Colonic mucosa (tissue), 4 donors: ENCODE measurements around the gene KLRC1. TPM values are rescaled to one million over a fixed set of nuclear protein-coding genes. Genes with fewer than 3 reads are reported as not detected.

Experiments used
- DNase-seq: peaks from one replicate; pipeline ENCODE4 v3.0.0-alpha.2; 2020
- H3K27ac ChIP-seq: fragments of 200-600 bp; one replicate; pipeline ENCODE4 v1.8.0; 2021
- H3K27me3 ChIP-seq: fragments of 200-600 bp; one replicate; pipeline ENCODE4 v1.8.0; 2021
- H3K36me3 ChIP-seq: fragments of 200-600 bp; one replicate; pipeline ENCODE4 v1.8.0; 2021
- H3K4me1 ChIP-seq: fragments of 200-600 bp; one replicate; pipeline ENCODE4 v1.8.0; 2021; ENCODE audit warnings: mild to moderate bottlenecking
- H3K4me3 ChIP-seq: fragments of 200-600 bp; one replicate; pipeline ENCODE4 v1.8.0; 2021
- H3K9ac ChIP-seq, 2 donors: one replicate each; pipeline ENCODE4 v1.7.0; 2013; ENCODE audit warnings: control low read depth in 2 of 2, low read depth in 2 of 2, low read length in 2 of 2
- H3K9me3 ChIP-seq: fragments of 200-600 bp; one replicate; pipeline ENCODE4 v1.8.0; 2021
- CTCF ChIP-seq: fragments of 200-600 bp; IDR thresholded peaks from one replicate; pipeline ENCODE4 v1.8.0; 2022; ENCODE audit warnings: antibody characterized with exemption, mild to moderate bottlenecking
- intact Hi-C: fragments of 100-400 bp; cut with DNase I; formaldehyde crosslinking; loops from one replicate; pipeline ENCODE4 v1.14.1; 2022
- total RNA-seq, 2 donors: library from RNA; stranded (reverse); fragmentation: NEBNext Ultra II Directional in 1 of 2; extraction: Animal tissue kit (Norgen Biotek cat#: 25700) in 1 of 2; gene quantifications; one replicate each; pipeline ENCODE4 v1.2.1, GENCODE V29; 2021
- donor health status: healthy.
- donor health status: DM: no; HTN: no; CAD: no.
- donor health status: DM: no; HTN: no; CAD: no.

The KLRC1 gene
- total RNA-seq, 2 donors from 2014 or later = 1.0 to 1.3 TPM

- H3K36me3 ChIP-seq = no peaks in the 10 kb centered on the region
- no peaks in the 10 kb centered on the region for H3K4me1 ChIP-seq
- no peak overlapping the region for H3K9ac ChIP-seq
- H3K4me3 ChIP-seq = no peak overlapping the region
- no peak overlapping the region for H3K27ac ChIP-seq
- H3K9me3 ChIP-seq = no peaks in the 10 kb centered on the region
- intact Hi-C loops = no loop called here
- TF ChIP-seq CTCF = no peak
- no peak for DNase-seq
- no peaks in the 10 kb centered on the region for H3K27me3 ChIP-seq
Measured at GRCh38 chr12:10469701-10470100, 16.5 kb upstream of the KLRC1 start.

- Histone ChIP-seq H3K36me3 (no peaks in the 10 kb centered on the region), H3K9me3 (no peaks in the 10 kb centered on the region), H3K27ac (no peak overlapping the region), H3K4me1 (no peaks in the 10 kb centered on the region), H3K27me3 (no peaks in the 10 kb centered on the region), H3K4me3 (no peak overlapping the region), H3K9ac (no peak overlapping the region)
- intact Hi-C loops = no loop called here
- DNase-seq = no peak
- no peak for TF ChIP-seq CTCF
Measured at GRCh38 chr12:10466311-10466710, 13.1 kb upstream of the KLRC1 start.

GRCh38 chr12:10457760-10458159 lies 4.6 kb upstream of the KLRC1 start:
- DNase-seq = no peak
- Histone ChIP-seq H3K36me3 (no peaks in the 10 kb centered on the region), H3K4me3 (no peak overlapping the region), H3K4me1 (no peaks in the 10 kb centered on the region), H3K27me3 (no peaks in the 10 kb centered on the region), H3K27ac (no peak overlapping the region), H3K9ac (no peak overlapping the region), H3K9me3 (no peaks in the 10 kb centered on the region)
- no peak for TF ChIP-seq CTCF
- intact Hi-C loops = no loop called here

GRCh38 chr12:10456856-10457255 lies 3.7 kb upstream of the KLRC1 start:
- Histone ChIP-seq H3K4me1 (no peaks in the 10 kb centered on the region), H3K36me3 (no peaks in the 10 kb centered on the region), H3K9me3 (no peaks in the 10 kb centered on the region), H3K9ac (no peak overlapping the region), H3K4me3 (no peak overlapping the region), H3K27me3 (no peaks in the 10 kb centered on the region), H3K27ac (no peak overlapping the region)
- TF ChIP-seq CTCF = no peak
- no peak for DNase-seq
- intact Hi-C loops = no loop called here

- intact Hi-C loops = no loop called here
- no peak overlapping the region for H3K9ac ChIP-seq
Measured at GRCh38 chr12:10455766-10456165, 2.6 kb upstream of the KLRC1 start.

More at GRCh38 chr12:10455766-10456165, 2.6 kb upstream of the KLRC1 start:
- TF ChIP-seq CTCF = no peak
- H3K9me3 ChIP-seq = no peaks in the 10 kb centered on the region
- DNase-seq = no peak
- no peak overlapping the region for H3K27ac ChIP-seq
- H3K4me3 ChIP-seq = no peak overlapping the region
- H3K4me1 ChIP-seq = no peaks in the 10 kb centered on the region
- no peaks in the 10 kb centered on the region for H3K36me3 ChIP-seq
- H3K27me3 ChIP-seq = no peaks in the 10 kb centered on the region
